ENCODE measurements around the gene PRDM16.

Gene PRDM16

DNA sequence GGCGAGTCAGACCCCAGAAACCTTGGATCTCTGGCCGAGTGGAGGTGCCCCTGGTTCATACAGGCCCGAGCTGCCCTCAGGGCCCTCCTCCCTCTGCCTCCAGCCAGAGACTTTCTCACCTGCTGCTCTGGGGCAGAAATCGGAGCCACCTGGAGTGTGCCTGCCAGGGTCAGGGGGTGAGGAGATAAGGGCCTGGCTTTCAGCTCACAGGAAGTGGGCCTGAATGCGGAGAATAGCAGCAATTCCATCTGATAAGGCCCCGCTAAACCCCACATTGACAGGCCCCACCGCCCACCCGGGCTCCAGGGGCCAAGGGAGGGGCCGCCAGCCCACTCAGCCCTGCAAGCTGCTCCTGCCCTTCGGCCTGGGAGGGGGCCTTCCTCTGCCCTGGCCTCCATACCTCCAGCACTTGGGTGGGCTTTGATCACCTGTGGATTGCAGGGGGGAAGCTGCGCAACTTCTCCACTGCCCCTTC lies 261.8 kb downstream of the PRDM16 start:
- TF ChIP-seq, protein P1, sequence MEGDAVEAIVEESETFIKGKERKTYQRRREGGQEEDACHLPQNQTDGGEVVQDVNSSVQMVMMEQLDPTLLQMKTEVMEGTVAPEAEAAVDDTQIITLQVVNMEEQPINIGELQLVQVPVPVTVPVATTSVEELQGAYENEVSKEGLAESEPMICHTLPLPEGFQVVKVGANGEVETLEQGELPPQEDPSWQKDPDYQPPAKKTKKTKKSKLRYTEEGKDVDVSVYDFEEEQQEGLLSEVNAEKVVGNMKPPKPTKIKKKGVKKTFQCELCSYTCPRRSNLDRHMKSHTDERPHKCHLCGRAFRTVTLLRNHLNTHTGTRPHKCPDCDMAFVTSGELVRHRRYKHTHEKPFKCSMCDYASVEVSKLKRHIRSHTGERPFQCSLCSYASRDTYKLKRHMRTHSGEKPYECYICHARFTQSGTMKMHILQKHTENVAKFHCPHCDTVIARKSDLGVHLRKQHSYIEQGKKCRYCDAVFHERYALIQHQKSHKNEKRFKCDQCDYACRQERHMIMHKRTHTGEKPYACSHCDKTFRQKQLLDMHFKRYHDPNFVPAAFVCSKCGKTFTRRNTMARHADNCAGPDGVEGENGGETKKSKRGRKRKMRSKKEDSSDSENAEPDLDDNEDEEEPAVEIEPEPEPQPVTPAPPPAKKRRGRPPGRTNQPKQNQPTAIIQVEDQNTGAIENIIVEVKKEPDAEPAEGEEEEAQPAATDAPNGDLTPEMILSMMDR (conservative IDR thresholded peaks at IDR 0.05; ENCODE audit: low read depth, low read length): no peak
- DNase-seq (ENCODE audit: low read depth): no peak
- H3K4me3 ChIP-seq (ENCODE audit: low read depth, low read length): no peak overlapping the region

DNA sequence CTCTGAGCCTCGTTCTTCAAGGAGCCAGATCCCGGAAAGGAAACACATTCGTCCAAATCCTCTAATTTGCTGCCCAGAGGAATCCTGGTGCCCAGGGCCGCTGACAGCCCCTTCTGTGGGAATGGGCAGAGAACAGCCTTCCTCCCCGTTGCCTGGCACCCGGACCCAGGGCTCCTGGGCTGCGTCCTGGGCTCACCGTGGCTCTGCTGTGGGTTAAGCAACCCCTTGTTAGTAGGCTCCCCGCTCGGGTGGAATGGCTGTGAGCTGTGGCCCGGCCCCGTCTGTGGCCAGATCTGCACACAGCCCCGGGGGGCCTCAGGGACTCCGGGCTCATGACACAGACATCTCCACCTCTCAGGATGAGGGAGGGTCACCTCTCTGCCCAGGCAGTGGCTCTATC lies 262.6 kb downstream of the PRDM16 start:
- H3K4me3 ChIP-seq (ENCODE audit: low read depth, low read length): no peak overlapping the region
- TF ChIP-seq, protein P1 (conservative IDR thresholded peaks at IDR 0.05; ENCODE audit: low read depth, low read length): no peak

DNA sequence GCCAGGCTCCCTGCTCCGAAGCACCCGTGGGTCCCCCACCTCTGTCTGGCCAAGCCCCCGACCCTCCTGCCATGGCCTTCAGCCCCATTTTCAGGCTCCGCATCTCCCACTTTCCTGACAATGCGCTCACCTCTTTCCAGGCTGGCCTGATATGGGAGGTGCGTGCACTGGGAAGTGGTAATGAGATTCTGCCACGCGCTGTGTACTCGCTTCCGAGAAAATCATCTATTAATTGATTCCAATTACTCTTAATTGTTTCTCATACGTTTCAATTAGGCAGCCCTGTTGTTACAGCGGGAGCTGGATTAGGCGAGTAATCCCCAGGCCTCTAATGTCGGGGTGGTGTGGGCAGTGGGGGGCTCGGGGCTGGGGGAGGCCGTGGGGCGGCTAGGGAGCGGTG lies 263.0 kb downstream of the PRDM16 start:
- no peak overlapping the region for H3K4me3 ChIP-seq (ENCODE audit: low read depth, low read length)
- TF ChIP-seq, protein P1 (conservative IDR thresholded peaks at IDR 0.05; ENCODE audit: low read depth, low read length): no peak

More for the DNA sequence above, 262.6 kb downstream of the PRDM16 start:
- DNase-seq (ENCODE audit: low read depth): no peak

DNA sequence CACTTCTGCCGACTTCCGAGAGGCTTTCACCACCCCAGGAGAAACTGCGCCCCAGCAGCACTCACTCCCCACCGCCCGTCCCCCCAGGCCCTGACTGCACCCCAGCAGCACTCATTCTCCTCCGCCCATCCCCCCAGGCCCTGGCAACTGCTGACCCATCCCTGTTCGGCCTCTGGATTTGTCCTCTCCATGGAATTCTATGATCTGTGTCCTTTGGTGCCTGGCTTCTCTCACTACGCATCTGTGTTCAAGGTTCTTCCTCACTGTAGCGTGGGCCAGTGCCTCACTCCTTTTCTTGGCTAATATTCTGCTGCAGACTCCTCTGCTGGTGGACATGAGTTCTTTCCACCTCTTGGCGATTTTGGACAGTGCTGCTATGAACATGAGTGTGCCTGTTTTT lies 263.7 kb downstream of the PRDM16 start:
- DNase-seq (ENCODE audit: low read depth): no peak
- TF ChIP-seq, protein P1 (conservative IDR thresholded peaks at IDR 0.05; ENCODE audit: low read depth, low read length): no peak

More for the DNA sequence above, 263.0 kb downstream of the PRDM16 start:
- DNase-seq (ENCODE audit: low read depth): no peak

DNA sequence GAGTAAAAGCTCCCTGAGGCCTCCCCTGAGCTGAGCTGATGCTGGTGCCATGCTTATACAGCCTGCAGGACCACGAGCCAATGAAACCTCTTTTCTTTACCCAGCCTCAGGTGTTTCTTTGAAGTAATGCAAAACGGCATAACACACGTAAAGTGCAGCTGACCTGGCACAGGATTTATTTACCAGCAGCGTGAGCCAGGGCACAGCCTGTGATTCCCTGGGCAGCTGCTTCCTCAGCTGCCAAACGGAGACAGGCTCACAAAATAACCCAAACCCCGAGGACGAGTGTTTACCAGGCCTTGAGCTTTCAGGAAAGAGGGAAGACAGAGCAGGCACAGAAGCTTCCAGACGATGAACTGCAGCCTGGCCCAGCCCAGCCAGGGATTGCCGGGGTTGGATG lies 264.9 kb downstream of the PRDM16 start:
- DNase-seq (ENCODE audit: low read depth): no peak
- TF ChIP-seq, protein P1 (conservative IDR thresholded peaks at IDR 0.05; ENCODE audit: low read depth, low read length): no peak
- H3K4me3 ChIP-seq (ENCODE audit: low read depth, low read length): no peak overlapping the region

More for the DNA sequence above, 263.7 kb downstream of the PRDM16 start:
- no peak overlapping the region for H3K4me3 ChIP-seq (ENCODE audit: low read depth, low read length)

DNA sequence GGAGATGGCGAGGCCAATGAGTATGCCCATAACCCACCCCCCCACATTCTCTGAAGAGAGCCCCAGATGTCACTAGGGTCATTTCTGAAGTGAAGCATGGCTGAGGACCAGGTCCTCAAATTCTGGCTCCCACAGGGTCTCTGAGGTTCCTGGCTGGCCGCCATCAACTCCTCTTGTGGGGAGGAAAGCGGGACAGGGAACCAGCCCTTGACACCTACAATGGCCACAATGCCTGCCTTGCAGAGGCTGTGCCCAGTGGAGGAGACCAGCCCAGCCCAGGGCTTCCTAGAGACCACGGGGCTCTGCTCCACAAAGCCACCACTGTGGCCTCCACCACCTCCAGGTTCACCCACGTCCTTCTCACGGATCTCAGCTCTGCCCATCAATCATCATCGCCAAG lies 265.4 kb downstream of the PRDM16 start:
- no peak overlapping the region for H3K4me3 ChIP-seq (ENCODE audit: low read depth, low read length)
- TF ChIP-seq, protein P1 (conservative IDR thresholded peaks at IDR 0.05; ENCODE audit: low read depth, low read length): no peak
- DNase-seq (ENCODE audit: low read depth): no peak

Measured in choroid plexus epithelial cell (primary cell).